ENCODE results near the gene SRRM1. TPM values are rescaled to one million over a fixed set of nuclear protein-coding genes. Genes with fewer than 3 reads are reported as not detected.
A peak's percentile ranks its signal among the peaks of the same experiment; 100 is the strongest.
"Not testable (repeated sequence)": the region's sequence is repeated elsewhere in the genome, so short reads cannot be mapped to it uniquely, and the experiment has no call there.

SRRM1 gene
- total RNA-seq, 1 donor from 2014 or later, result 155 TPM

- DNase-seq (ENCODE audit: low spot score), result no peak
- no peak for ATAC-seq
- intact Hi-C loops (cut with DNase I), result no loop called here
Measured at GRCh38 chr1:24708938-24709337, 65.8 kb downstream of the SRRM1 start.

DNA sequence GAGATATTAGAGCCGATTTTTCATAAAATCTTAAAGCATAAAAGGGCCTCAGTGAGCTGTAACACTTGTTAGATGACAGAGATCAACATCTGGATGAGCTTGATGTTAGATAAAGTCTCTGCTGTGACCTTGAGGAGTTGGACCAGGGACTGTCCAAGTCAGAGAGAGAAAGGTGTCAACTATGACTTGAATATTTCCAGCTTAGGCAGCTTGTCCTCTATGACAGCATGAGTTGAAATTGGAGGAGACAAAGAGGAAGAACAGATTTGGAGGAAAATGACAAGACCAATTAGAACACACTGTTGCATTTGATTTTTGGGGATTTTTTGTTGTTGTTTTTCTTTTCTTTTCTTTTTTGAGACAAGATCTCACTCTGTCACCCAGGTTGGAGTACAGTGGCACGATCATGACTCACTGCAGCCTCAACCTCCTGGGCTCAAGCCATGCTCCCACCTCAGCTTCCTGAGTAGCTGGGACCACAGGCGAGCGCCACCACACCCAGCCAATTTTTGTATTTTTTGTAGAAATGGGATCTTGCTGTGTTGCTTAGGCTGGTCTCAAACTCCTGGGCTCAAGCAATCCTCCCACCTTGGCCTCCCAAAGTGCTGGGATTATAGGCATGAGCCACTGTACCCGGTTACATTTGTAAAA is 66.8 kb downstream of the SRRM1 start:
- no peak for ATAC-seq
- intact Hi-C loops (cut with DNase I), result no loop called here
- no peak for DNase-seq (ENCODE audit: low spot score)

GRCh38 chr1:24711329-24711728 is 68.2 kb downstream of the SRRM1 start:
- ATAC-seq, result no peak
- no peak for DNase-seq (ENCODE audit: low spot score)
- intact Hi-C loops (cut with DNase I), result no loop called here

DNA sequence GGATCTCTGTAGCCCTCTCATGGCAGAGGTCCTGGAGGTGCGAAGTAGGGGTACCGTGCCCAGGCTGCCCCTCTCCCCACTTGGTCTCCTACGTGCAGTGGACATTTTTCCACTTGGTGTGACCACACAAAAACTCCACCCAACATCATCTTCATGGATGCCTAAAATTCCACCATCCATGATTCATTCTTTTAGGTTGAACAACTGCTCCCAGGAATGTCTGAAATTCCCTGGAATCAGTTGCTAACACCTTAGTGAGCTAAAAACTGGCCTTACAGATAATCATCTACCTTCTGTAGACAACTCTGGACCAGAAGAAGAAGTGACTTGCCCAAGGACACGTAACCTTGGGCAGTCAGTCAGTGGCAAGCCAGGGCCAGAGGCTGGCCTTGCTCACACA is 70.1 kb downstream of the SRRM1 start:
- intact Hi-C loops (cut with DNase I), result no loop called here
- ATAC-seq (no peak), DNase-seq (ENCODE audit: low spot score) (no peak)

DNA sequence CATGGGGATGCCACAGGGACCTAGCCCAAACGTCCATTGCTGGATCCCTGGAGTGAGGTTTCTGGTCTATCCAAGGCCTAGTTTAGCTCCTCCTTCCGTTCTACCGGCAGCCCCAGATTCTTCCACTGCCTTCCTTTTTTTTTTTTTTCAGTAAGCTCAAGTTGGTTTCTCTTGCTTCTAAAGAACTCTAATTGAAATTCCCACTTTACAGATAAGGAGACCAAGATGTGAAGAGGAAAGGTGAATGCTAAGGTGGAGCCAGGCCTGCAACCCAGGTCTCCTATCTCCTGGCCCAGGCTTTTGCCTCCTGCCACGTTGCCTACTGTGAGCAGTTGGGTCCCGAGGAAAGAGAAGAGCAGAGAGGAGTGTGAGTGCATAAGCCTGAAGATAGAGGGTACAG is 70.6 kb downstream of the SRRM1 start:
- DNase-seq (ENCODE audit: low spot score) (no peak), ATAC-seq (no peak)
- intact Hi-C loops (cut with DNase I), result no loop called here

DNA sequence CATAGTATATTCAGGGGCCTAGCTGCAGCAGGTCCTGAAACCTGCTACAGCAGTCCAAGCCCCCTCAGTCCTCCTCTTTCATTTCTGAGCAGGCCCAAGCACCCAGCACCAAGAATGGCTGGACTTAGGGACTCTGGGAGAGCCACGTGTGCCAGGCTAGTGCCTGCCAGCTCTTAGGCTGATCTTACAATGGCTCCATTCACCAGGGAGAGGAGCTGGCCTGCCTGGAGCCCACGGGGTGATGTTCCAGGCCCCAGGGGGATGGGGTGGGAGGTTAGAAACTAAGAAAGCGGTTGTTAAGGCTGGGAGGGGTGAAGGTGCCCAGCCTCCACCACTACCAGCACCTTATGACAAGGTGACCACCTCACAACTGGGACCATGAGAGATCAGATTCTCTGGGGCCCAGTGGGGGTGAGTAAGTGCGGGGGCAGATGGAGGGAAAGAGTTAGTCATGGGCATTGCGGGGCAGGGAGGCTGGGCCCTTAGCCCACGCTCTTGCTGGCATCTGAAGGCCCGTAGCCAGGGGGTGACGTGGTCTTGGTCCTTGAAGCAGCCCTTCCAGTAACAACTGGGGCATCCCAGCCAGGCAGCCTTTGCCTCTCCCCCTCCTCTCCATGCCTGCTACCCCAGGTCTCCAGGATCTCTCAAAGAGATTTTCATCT is 71.9 kb downstream of the SRRM1 start:
- ATAC-seq (peak; percentile 77), DNase-seq (ENCODE audit: low spot score) (peak; percentile 88)
- intact Hi-C loops (cut with DNase I), result no loop called here

DNA sequence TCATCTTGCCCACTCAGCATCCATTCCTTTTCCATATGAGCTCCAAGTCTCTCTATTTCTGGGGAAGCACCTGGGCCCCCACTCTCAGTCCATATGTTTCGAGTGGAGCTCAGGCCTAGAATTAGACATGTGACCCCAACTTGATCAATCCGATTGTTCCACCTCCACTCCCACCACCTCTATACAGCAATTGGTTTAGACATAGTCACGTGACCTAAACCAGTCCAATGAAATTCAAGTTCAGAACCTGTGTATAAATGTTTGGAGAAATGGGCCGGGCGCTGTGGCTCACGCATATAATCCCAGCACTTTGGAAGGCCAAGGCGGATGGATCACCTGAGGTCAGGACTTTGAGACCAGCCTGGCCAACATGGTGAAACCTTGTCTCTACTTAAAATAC is 72.6 kb downstream of the SRRM1 start:
- ATAC-seq (no peak), DNase-seq (ENCODE audit: low spot score) (no peak)
- intact Hi-C loops (cut with DNase I), result no loop called here

DNA sequence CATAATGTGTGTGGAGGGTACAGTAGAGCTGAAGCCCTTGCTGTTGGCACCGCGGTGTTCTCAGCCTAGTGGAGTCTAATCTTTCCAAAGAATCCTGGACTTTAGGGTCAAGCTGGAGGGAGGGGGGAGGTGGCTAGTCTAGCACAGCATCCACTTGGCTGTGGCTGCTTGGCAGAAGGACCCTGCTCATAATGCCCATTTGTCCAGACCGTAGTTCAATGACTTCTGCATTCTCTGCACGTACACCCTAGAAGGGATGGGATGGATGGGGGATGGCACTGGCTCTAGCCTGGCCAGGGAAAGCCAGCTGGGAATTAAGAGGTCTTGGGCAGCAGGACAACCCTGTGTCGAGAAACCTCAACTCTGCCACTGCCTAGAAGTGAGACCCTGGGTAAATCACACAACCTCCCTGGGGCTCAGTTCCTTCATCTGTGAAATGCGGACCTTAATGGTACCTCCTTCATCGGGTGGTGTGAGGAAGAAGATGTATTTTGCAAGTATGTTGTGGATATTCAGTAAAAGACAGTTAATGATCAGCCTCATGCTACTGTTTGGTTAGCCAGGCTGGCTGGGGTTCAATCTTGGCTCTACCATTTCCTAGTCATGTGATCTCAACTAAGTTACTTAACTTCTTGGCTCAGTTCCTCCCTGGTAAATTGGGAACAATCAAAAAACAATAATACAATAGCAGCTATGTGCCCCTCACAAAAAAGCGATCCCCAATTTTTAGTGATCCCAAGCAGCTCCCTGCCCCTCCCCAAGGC is 75.0 kb downstream of the SRRM1 start:
- no peak for DNase-seq (ENCODE audit: low spot score)
- intact Hi-C loops (cut with DNase I), result no loop called here
- peak; percentile 25 for ATAC-seq

GRCh38 chr1:24720152-24720551 is 77.0 kb downstream of the SRRM1 start:
- peak; percentile 86 for DNase-seq (ENCODE audit: low spot score)
- intact Hi-C loops (cut with DNase I), result no loop called here
- peak; percentile 88 for ATAC-seq

- intact Hi-C loops (cut with DNase I), result no loop called here
- DNase-seq (ENCODE audit: low spot score) (no peak), ATAC-seq (no peak)
Measured at GRCh38 chr1:24721533-24721932, 78.4 kb downstream of the SRRM1 start.

DNA sequence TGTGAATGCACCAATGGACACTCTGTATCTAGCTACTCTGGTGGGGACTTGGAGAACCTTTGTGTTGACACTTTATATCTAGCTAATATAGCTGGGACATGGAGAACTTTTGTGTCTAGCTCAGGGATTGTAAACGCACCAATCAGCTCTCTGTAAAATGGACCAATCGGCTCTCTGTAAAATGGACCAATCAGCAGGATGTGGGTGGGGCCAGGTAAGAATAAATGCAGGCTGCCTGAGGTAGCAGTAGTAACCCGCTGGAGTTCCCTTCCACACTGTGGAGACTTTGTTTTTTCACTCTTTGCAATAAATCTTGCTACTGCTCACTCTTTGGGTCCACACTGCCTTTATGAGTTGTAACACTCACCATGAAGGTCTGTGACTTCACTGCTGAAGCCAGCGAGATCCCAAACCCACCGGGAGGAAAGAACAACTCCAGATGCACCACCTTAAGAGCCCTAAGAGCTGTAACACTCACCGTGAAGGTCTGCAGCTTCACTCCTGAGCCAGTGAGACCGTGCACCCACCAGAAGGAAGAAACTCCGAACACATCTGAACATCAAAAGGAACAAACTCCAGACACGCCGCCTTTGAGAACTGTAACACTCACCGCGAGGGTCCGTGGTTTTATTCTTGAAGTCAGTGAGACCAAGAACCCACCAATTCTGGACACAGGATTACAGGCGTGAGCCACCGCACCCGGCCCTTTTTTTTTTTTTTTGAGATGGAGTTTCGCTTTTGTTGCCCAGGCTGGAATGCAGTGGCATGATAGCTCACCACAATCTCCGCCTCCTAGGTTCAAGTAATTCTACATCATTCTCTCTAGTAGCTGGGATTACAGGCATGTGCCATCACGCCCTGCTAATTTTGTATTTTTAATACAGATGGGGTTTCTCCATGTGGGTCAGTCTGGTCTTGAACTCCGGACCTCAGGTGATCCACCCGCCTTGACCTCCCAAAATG is 79.3 kb downstream of the SRRM1 start:
- intact Hi-C loops (cut with DNase I); DNase-seq (ENCODE audit: low spot score); ATAC-seq: not testable (repeated sequence)

Other genes starting within 250 kb of the SRRM1 start
- 6.2 TPM for gene STPG1, start 229.5 kb upstream of the SRRM1 start, total RNA-seq
- gene NIPAL3, start 227.5 kb upstream of the SRRM1 start, total RNA-seq, result 23.7 TPM
- gene RCAN3, start 140.5 kb upstream of the SRRM1 start, total RNA-seq, result 14.0 TPM
- gene NCMAP, start 87.2 kb upstream of the SRRM1 start, total RNA-seq, result 226 TPM
- 387 TPM for gene CLIC4, start 102.1 kb downstream of the SRRM1 start, total RNA-seq

Measured in sciatic nerve (tissue), 2 donors.